Measurements from ENCODE around the gene RBBP6.

RBBP6 gene

GRCh38 chr16:24524855-24525677, 14.3 kb upstream of the RBBP6 start:
- no peak for TF ChIP-seq CTCF (IDR thresholded peaks at IDR 0.05; ENCODE audit: borderline replicate concordance, insufficient read depth, low read depth, low read length)
- H3K4me3 ChIP-seq (ENCODE audit: low read depth, low read length): no peak overlapping the region

- TF ChIP-seq CTCF (IDR thresholded peaks at IDR 0.05; ENCODE audit: borderline replicate concordance, insufficient read depth, low read depth, low read length): no peak
- H3K4me3 ChIP-seq (ENCODE audit: low read depth, low read length): no peak overlapping the region
These were observed 13.3 kb upstream of the RBBP6 start for GRCh38 chr16:24525970-24526559.

- no peak overlapping the region for H3K4me3 ChIP-seq (ENCODE audit: low read depth, low read length)
- TF ChIP-seq CTCF (IDR thresholded peaks at IDR 0.05; ENCODE audit: borderline replicate concordance, insufficient read depth, low read depth, low read length): no peak
These were observed 12.5 kb upstream of the RBBP6 start for GRCh38 chr16:24526701-24527495.

GRCh38 chr16:24531166-24531565, 8.2 kb upstream of the RBBP6 start:
- TF ChIP-seq CTCF (IDR thresholded peaks at IDR 0.05; ENCODE audit: borderline replicate concordance, insufficient read depth, low read depth, low read length): no peak
- H3K4me3 ChIP-seq (ENCODE audit: low read depth, low read length): no peak overlapping the region

- TF ChIP-seq CTCF (IDR thresholded peaks at IDR 0.05; ENCODE audit: borderline replicate concordance, insufficient read depth, low read depth, low read length): no peak
- no peak overlapping the region for H3K4me3 ChIP-seq (ENCODE audit: low read depth, low read length)
These were observed 4.7 kb upstream of the RBBP6 start for GRCh38 chr16:24534620-24535019.

- TF ChIP-seq CTCF (IDR thresholded peaks at IDR 0.05; ENCODE audit: borderline replicate concordance, insufficient read depth, low read depth, low read length): no peak
- no peak overlapping the region for H3K4me3 ChIP-seq (ENCODE audit: low read depth, low read length)
These were observed 3.5 kb upstream of the RBBP6 start for GRCh38 chr16:24535827-24536226.

All from GM12875 (cell line).